Measurements from ENCODE around the gene APLN. TPM values are rescaled to one million over a fixed set of nuclear protein-coding genes. Genes with fewer than 3 reads are reported as not detected.

The APLN gene
- total and polyA plus RNA-seq, 3 donors from 2014 or later: 2.8 to 3.2 (median 3.1) TPM

- no peaks in the 10 kb centered on the region for H3K9me3 ChIP-seq
- WGBS, 2 donors: 37% methylated on average over 2 of the region's 2 CpGs
- H3K4me1 ChIP-seq: peaks cover 2% of the 10 kb centered on the region
- H3K27ac ChIP-seq: no peak overlapping the region
- TF ChIP-seq CTCF (IDR thresholded peaks at IDR 0.05) (no peak), POLR2A (IDR thresholded peaks at IDR 0.05) (no peak)
- H3K27me3 ChIP-seq: no peaks in the 10 kb centered on the region
- H3K4me3 ChIP-seq: no peak overlapping the region
- DNase-seq: peak; percentile 70
- no peaks in the 10 kb centered on the region for H3K36me3 ChIP-seq (ENCODE audit: low read depth, missing control alignments)
- intact Hi-C loops (cut with DNase I; ENCODE audit: low total_unique reads): no loop called here
These were observed 31.7 kb upstream of the APLN start for GRCh38 chrX:129686422-129686948.

- H3K27ac ChIP-seq: no peak overlapping the region
- no peak for DNase-seq
- H3K4me3 ChIP-seq: no peak overlapping the region
- intact Hi-C loops (cut with DNase I; ENCODE audit: low total_unique reads): no loop called here
- no peak for TF ChIP-seq POLR2A (IDR thresholded peaks at IDR 0.05)
- TF ChIP-seq CTCF (IDR thresholded peaks at IDR 0.05): no peak
- no peaks in the 10 kb centered on the region for H3K27me3 ChIP-seq
- WGBS, 2 donors: 100% methylated on average over 1 of the region's 1 CpG; no CpG with 5 or more reads in 1 of the 2 donors
- peaks cover 2% of the 10 kb centered on the region for H3K4me1 ChIP-seq
- H3K36me3 ChIP-seq (ENCODE audit: low read depth, missing control alignments): no peaks in the 10 kb centered on the region
- no peaks in the 10 kb centered on the region for H3K9me3 ChIP-seq
These were observed 28.2 kb upstream of the APLN start for GRCh38 chrX:129682979-129683378.

GRCh38 chrX:129679901-129680300 lies 25.1 kb upstream of the APLN start:
- no peaks in the 10 kb centered on the region for H3K9me3 ChIP-seq
- no peak for DNase-seq
- TF ChIP-seq POLR2A (IDR thresholded peaks at IDR 0.05): no peak
- no peaks in the 10 kb centered on the region for H3K27me3 ChIP-seq
- H3K36me3 ChIP-seq (ENCODE audit: low read depth, missing control alignments): no peaks in the 10 kb centered on the region
- WGBS, 2 donors: 95 to 100% methylated on average over 1 of the region's 1 CpG
- intact Hi-C loops (cut with DNase I; ENCODE audit: low total_unique reads): no loop called here
- H3K27ac ChIP-seq: no peak overlapping the region
- H3K4me3 ChIP-seq: no peak overlapping the region
- no peaks in the 10 kb centered on the region for H3K4me1 ChIP-seq

- Histone ChIP-seq H3K36me3 (ENCODE audit: low read depth, missing control alignments) (no peaks in the 10 kb centered on the region), H3K4me3 (peak overlapping the region; percentile 18 to 49), H3K27me3 (no peaks in the 10 kb centered on the region), H3K4me1 (no peaks in the 10 kb centered on the region), H3K9me3 (no peaks in the 10 kb centered on the region), H3K27ac (peak overlapping the region in 1 of 2 donors; percentile 64)
- 37% methylated on average over 10 of the region's 14 CpGs; no CpG with 5 or more reads in 1 of the 2 donors for WGBS, 2 donors
- TF ChIP-seq CTCF (IDR thresholded peaks at IDR 0.05): no peak
- TF ChIP-seq POLR2A (IDR thresholded peaks at IDR 0.05): no peak
- DNase-seq: peak; percentile 24
- intact Hi-C loops (cut with DNase I; ENCODE audit: low total_unique reads): no loop called here
These were observed 23.9 kb upstream of the APLN start for GRCh38 chrX:129678614-129679195.

- no peak for DNase-seq
- Histone ChIP-seq H3K27me3 (no peaks in the 10 kb centered on the region), H3K4me3 (no peak overlapping the region), H3K36me3 (ENCODE audit: low read depth, missing control alignments) (no peaks in the 10 kb centered on the region), H3K9me3 (no peaks in the 10 kb centered on the region), H3K27ac (no peak overlapping the region), H3K4me1 (no peaks in the 10 kb centered on the region)
- TF ChIP-seq POLR2A (IDR thresholded peaks at IDR 0.05) (no peak), CTCF (IDR thresholded peaks at IDR 0.05) (no peak)
- intact Hi-C loops (cut with DNase I; ENCODE audit: low total_unique reads): no loop called here
These were observed 12.7 kb upstream of the APLN start for GRCh38 chrX:129667412-129667811.

All from testis (tissue), 3 donors.